Fibroblast of peridontal ligament (primary cell): ENCODE results near the gene FGFRL1.

Experiments
- DNase-seq: peaks from one replicate; pipeline ENCODE4 v3.0.0-alpha.2; 2010; ENCODE audit errors: extremely low read depth

Gene FGFRL1

DNA sequence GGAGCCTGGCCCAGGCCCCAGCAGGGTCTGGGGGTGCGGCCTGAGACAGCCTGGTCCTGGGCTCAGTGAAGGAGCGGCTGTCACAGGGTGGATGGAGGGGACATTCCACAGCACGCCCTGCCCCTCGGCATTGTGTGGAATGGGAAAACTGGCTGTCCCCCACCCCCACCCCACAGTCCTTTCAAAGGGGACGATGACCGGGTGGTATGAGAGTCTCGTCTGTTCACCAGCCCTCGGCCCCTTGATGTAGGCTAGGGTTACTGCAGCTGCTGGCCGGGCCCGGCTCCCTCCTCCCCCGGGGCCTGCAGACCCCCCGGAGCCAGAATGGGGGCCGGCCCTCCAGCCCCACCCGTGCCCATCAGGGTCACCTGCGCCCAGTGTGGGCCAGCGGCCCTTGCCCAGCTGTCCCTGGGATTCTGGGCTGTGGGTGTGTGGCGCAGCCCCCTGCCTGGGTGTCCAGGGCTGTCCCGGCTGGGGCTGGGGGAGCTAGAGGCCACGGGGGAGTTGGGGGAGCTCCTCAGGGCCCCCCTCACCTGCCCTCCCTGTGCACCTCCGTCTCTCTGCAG is 11.7 kb downstream of the FGFRL1 start:
- no peak for DNase-seq

DNA sequence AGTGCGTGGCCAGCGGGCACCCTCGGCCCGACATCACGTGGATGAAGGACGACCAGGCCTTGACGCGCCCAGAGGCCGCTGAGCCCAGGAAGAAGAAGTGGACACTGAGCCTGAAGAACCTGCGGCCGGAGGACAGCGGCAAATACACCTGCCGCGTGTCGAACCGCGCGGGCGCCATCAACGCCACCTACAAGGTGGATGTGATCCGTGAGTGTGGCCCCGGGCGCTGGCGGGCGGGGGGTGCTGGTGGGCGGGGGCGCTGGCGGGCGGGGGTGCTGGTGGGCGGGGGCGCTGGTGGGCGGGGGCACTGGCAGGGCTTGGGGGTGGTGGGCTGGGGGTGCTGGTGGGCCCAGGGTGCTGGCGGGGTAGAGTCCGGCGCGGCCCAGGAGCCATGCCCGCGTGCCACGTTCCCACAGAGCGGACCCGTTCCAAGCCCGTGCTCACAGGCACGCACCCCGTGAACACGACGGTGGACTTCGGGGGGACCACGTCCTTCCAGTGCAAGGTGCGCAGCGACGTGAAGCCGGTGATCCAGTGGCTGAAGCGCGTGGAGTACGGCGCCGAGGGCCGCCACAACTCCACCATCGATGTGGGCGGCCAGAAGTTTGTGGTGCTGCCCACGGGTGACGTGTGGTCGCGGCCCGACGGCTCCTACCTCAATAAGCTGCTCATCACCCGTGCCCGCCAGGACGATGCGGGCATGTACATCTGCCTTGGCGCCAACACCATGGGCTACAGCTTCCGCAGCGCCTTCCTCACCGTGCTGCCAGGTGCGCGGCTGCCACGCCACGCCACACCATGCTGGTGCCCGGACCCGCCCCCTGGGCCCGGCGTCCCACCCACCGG is 12.7 kb downstream of the FGFRL1 start:
- no peak for DNase-seq

DNA sequence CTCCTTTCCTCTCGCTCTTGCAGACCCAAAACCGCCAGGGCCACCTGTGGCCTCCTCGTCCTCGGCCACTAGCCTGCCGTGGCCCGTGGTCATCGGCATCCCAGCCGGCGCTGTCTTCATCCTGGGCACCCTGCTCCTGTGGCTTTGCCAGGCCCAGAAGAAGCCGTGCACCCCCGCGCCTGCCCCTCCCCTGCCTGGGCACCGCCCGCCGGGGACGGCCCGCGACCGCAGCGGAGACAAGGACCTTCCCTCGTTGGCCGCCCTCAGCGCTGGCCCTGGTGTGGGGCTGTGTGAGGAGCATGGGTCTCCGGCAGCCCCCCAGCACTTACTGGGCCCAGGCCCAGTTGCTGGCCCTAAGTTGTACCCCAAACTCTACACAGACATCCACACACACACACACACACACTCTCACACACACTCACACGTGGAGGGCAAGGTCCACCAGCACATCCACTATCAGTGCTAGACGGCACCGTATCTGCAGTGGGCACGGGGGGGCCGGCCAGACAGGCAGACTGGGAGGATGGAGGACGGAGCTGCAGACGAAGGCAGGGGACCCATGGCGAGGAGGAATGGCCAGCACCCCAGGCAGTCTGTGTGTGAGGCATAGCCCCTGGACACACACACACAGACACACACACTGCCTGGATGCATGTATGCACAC is 13.6 kb downstream of the FGFRL1 start:
- no peak for DNase-seq

DNA sequence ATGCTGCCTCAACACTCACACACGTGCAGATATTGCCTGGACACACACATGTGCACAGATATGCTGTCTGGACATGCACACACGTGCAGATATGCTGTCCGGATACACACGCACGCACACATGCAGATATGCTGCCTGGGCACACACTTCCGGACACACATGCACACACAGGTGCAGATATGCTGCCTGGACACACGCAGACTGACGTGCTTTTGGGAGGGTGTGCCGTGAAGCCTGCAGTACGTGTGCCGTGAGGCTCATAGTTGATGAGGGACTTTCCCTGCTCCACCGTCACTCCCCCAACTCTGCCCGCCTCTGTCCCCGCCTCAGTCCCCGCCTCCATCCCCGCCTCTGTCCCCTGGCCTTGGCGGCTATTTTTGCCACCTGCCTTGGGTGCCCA is 14.7 kb downstream of the FGFRL1 start:
- DNase-seq: no peak

DNA sequence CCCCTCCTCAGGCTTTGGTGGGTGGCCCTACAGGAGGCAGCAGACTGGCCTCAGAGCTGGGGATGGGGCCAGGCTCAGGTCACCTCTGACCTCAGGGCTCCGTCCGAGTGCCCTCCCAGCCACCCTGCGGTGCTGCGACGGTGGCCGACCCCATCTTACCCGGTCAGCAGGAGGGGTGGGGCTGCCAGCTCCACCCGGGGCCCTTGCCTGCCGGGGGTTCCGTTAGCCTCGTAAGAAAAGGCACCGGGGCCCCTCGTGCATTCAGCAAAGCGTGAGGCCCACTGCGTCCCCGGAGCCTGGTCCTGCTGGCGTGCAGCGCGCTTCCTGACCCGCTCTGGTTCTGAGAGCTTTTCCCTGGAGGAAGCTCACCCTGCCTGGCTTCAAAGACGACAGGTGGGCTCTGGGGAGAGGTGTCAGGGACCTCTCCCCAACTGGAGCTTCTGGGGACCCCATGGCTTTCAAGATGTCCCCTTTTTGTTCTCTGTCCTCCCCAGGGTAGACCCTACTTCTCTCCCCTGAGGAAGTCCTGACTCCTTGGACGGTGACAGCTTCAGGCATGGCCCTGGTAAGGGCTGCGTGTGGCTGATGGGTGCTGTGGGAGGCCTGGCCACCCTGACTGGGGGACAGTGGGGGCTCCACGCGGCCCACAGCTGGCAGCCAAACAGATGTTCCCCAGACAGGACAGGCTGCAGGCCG is 15.9 kb downstream of the FGFRL1 start:
- DNase-seq: no peak

DNA sequence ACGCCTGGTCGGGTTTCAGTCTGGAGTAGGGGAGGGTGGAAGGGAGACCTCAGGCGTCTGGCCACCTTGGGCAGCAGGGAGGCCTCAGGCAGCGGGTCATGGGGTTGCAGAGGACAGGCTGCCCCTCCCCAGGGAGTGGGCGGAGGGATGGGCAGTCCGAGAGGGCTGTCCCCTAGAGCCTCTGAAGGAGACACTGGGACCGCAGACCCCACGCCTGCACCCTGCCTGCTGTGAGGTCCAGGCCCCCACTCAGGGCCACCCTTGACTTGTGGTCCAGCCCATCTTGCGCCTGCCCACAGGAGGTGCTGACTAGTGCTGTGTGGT is 16.5 kb downstream of the FGFRL1 start:
- DNase-seq: no peak

- DNase-seq: no peak
These were observed 17.3 kb downstream of the FGFRL1 start for GRCh38 chr4:1028574-1029220.

GRCh38 chr4:1029529-1029928 is 18.1 kb downstream of the FGFRL1 start:
- no peak for DNase-seq

GRCh38 chr4:1030031-1030430 is 18.6 kb downstream of the FGFRL1 start:
- no peak for DNase-seq

DNA sequence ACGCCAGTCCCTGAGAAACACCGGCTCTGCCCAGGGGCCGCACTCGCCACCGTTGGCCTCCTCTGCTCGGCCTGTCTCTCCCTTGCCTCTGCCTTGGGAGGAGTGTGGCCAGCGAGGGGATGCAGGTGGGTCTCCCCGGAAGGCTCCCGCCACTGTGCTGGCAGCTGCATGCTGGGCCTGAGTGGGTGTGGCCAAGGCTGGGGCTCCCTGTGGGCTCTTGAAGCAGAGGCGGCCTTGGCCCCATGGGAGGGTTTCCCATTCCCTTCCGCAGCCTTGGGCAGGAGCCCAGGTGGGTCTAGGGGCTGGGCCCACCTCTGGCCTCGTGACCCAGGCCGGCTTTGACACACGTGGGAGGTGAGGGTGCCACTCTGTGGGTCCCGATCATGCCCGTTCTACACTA is 19.1 kb downstream of the FGFRL1 start:
- no peak for DNase-seq

GRCh38 chr4:1031346-1031745 is 19.9 kb downstream of the FGFRL1 start:
- no peak for DNase-seq

- no peak for DNase-seq
These were observed 20.8 kb downstream of the FGFRL1 start for GRCh38 chr4:1031956-1032795.

DNA sequence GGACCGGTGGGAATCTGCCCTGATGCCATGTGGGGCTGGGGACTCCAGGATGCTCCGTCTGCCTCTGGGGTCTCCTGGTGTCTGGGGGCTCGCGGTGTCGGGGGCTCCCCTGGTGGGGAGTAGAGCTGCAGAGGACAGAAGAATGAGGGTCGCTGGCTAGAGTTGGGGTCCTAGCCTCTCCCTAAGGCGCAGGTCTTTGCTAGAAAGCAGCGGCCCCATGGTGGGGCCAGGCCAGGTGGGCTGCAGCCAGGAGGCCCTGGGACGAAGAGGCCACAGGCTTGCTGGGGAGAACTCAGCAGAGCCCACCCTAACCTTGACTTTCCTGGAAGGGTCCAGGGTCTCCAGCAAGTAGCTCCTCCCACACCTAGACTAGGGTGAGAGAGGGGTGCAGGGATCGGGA is 21.4 kb downstream of the FGFRL1 start:
- DNase-seq: no peak

DNA sequence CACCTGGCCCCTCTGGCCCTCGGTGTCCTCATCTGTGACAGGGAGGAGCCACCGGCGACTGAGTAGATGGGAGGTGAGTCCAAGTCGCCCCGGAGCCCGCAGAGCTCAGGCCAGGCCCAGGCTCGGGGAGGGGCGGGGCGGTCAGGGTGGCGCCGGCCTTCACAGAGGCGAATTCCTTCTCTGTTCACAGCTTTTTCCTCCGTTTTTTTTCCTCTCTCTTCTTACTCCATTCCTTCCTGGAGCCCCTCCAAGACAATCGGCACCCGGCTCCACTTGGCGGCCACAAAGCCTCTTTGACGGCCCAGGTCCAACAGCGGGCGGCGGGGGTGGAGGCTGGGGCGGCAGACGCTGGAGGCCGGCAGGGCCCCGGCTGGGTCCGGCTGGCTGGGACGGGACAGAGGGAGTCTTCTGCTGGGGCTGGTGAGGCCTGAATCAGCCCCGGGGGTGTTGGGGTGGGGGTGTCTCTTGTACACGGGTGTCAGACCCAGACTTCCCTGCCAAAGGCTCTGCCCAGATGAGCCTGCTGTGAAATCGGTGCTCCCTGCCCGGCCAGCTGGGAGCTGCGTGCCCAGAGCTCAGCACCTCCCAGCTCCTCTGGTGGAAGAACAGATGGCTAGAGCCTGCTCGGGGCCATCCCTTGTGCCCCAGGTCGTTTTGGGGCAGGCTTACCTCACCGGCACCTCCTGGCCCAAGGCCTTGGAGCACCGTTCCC is 22.6 kb downstream of the FGFRL1 start:
- peak; percentile 78 for DNase-seq

- DNase-seq: no peak
These were observed 24.1 kb downstream of the FGFRL1 start for GRCh38 chr4:1035510-1035909.

DNA sequence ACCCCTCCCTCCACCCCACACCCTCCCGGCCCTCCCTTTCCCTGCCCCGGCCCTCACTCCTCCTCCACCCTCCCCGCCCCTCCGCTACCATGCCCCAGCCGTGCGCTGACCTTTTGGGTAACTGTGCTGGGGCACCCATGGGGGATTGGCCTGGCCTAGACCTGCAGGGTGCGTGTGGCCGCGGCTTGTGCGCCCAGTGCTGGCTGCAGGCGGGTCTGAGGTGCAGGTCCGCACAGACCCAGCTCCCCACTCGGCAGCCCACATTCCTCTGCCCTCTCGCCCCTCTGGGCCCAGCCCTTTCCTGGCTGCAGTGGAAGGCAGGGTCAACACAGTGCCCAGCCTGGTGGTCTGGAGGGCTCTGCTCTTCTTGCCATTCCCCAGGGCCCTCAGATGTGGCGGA is 24.7 kb downstream of the FGFRL1 start:
- no peak for DNase-seq

DNA sequence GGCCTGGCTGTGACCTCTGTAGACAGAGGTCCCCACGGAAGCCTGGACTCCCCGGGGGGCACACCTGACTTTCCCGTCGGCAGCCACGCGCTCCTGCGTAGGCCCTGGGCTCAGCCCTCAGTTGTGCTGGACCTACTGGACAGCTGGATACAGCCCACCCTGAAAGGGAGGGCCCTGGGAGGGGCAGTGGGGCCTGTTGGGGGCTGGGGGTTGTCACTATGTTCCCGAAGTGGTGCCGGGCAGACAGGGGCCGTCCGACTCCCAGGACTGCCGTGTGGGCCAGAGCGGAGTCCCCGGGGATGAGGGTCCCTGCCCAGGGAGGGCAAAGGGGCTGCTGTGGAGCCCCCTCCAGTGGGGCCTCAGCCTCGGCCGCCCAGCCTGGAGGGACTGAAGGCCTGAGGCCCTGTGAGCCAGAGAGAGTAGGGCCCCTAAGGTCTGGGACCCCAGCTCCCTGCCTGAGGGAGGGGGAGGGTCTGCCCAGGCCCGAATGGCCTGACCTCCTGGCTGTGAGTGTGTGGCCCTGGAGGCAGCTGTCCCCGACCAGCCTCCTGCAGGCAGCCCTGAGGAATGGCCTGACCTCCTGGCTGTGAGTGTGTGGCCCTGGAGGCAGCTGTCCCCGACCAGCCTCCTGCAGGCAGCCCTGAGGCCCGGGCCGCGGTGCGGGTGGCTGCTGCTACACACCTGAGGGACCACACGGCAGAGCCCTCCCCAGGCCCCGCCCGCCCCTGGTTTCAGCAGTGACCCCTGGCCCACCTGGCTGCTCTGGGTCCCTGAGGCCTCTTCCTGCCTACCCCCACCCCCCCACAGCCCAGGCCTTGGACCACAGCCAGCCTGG is 25.8 kb downstream of the FGFRL1 start:
- DNase-seq: no peak

- no peak for DNase-seq
These were observed 27.6 kb downstream of the FGFRL1 start for GRCh38 chr4:1038948-1039492.
